H9 (cell line): Measurements from ENCODE around the gene STAT3. TPM values are rescaled to one million over a fixed set of nuclear protein-coding genes. Genes with fewer than 3 reads are reported as not detected.

Experiments
- DNase-seq: peaks from one replicate; pipeline ENCODE4 v3.0.0-alpha.2; 2017
- H2AFZ ChIP-seq: one replicate; pipeline ENCODE4 v1.6.1; 2013; ENCODE audit warnings: mild to moderate bottlenecking, low read length, control low read depth, moderate library complexity
- H2AK5ac ChIP-seq: 2 replicates; pipeline ENCODE4 v1.6.1; 2013; ENCODE audit warnings: low read length, control low read depth, mixed read lengths; ENCODE audit not compliant: insufficient read length
- H2BK120ac ChIP-seq: one replicate; pipeline ENCODE4 v1.6.1; 2013; ENCODE audit warnings: low read depth, mild to moderate bottlenecking, low read length, control low read depth, inconsistent platforms; ENCODE audit not compliant: poor library complexity, severe bottlenecking
- H2BK12ac ChIP-seq: 2 replicates; pipeline ENCODE4 v1.6.1; 2013; ENCODE audit warnings: low read length, control low read depth, mixed read lengths, low read depth; ENCODE audit not compliant: insufficient read length
- H2BK15ac ChIP-seq: 2 replicates; pipeline ENCODE4 v1.6.1; 2013; ENCODE audit warnings: low read depth, low read length, control low read depth
- H2BK20ac ChIP-seq: one replicate; pipeline ENCODE4 v1.6.1; 2013; ENCODE audit warnings: low read depth, mild to moderate bottlenecking, low read length, control low read depth, inconsistent platforms; ENCODE audit not compliant: poor library complexity, severe bottlenecking
- H2BK5ac ChIP-seq: 2 replicates; pipeline ENCODE4 v1.6.1; 2013; ENCODE audit warnings: low read length, control low read depth, mixed read lengths; ENCODE audit not compliant: insufficient read length
- H3K14ac ChIP-seq: 2 replicates; pipeline ENCODE4 v1.6.1; 2013; ENCODE audit warnings: low read length, control low read depth; ENCODE audit not compliant: insufficient read depth
- H3K18ac ChIP-seq: 2 replicates; pipeline ENCODE4 v1.6.1; 2013; ENCODE audit warnings: low read depth, mild to moderate bottlenecking, mixed read lengths, low read length, control low read depth; ENCODE audit not compliant: insufficient read length
- H3K23ac ChIP-seq: 2 replicates; pipeline ENCODE4 v1.6.1; 2013; ENCODE audit warnings: low read length, control low read depth, mixed read lengths, low read depth; ENCODE audit not compliant: insufficient read length
- H3K23me2 ChIP-seq: 2 replicates; pipeline ENCODE4 v1.6.1; 2013; ENCODE audit warnings: low read depth, mild to moderate bottlenecking, mixed read lengths, low read length, control low read depth; ENCODE audit not compliant: insufficient read length, poor library complexity, severe bottlenecking
- H3K27ac ChIP-seq: 2 replicates; pipeline ENCODE4 v1.5.1; 2013; ENCODE audit warnings: low read length, control low read depth, mixed read lengths, low read depth; ENCODE audit not compliant: insufficient read length
- H3K27me3 ChIP-seq: 2 replicates; pipeline ENCODE4 v1.6.1; 2013; ENCODE audit warnings: low read length, control low read depth, inconsistent platforms; ENCODE audit not compliant: insufficient read depth
- H3K4ac ChIP-seq: 2 replicates; pipeline ENCODE4 v1.6.1; 2013; ENCODE audit warnings: low read depth, mild to moderate bottlenecking, control low read depth, inconsistent platforms, low read length, moderate library complexity
- H3K4me1 ChIP-seq: 2 replicates; pipeline ENCODE4 v1.6.1; 2013; ENCODE audit warnings: low read length, control low read depth, inconsistent platforms; ENCODE audit not compliant: insufficient read depth
- H3K4me2 ChIP-seq: 2 replicates; pipeline ENCODE4 v1.6.1; 2013; ENCODE audit warnings: low read length, control low read depth, mixed read lengths; ENCODE audit not compliant: insufficient read length, insufficient read depth
- H3K56ac ChIP-seq: 2 replicates; pipeline ENCODE4 v1.6.1; 2013; ENCODE audit warnings: low read depth, mild to moderate bottlenecking, mixed read lengths, low read length, control low read depth; ENCODE audit not compliant: insufficient read length
- H3K79me1 ChIP-seq: 2 replicates; pipeline ENCODE4 v1.6.1; 2013; ENCODE audit warnings: low read depth, mild to moderate bottlenecking, moderate library complexity, low read length, control low read depth, inconsistent platforms; ENCODE audit not compliant: insufficient read depth, poor library complexity, severe bottlenecking
- H3K79me2 ChIP-seq: 2 replicates; pipeline ENCODE4 v1.6.1; 2013; ENCODE audit warnings: low read length, control low read depth, inconsistent platforms; ENCODE audit not compliant: insufficient read depth
- H3K9ac ChIP-seq: 2 replicates; pipeline ENCODE4 v1.6.1; 2013; ENCODE audit warnings: low read length, control low read depth, mixed read lengths; ENCODE audit not compliant: insufficient read length; ENCODE audit errors: extremely low read depth
- H3K9me3 ChIP-seq: one replicate; pipeline ENCODE4 v1.6.1; 2013; ENCODE audit warnings: low read depth, low read length, inconsistent platforms; ENCODE audit not compliant: control insufficient read depth
- H3T11ph ChIP-seq: one replicate; pipeline ENCODE4 v1.6.1; 2013; ENCODE audit warnings: mild to moderate bottlenecking, low read length, control low read depth, inconsistent platforms
- H4K20me1 ChIP-seq: one replicate; pipeline ENCODE4 v1.6.1; 2013; ENCODE audit not compliant: control insufficient read depth, insufficient read length, insufficient read depth
- H4K5ac ChIP-seq: 2 replicates; pipeline ENCODE4 v1.6.1; 2013; ENCODE audit warnings: low read depth, mild to moderate bottlenecking, mixed read lengths, low read length, control low read depth; ENCODE audit not compliant: insufficient read length
- H4K8ac ChIP-seq: replicated peaks from 2 replicates; pipeline ENCODE4 v1.6.1; 2013; ENCODE audit warnings: low read length, control low read depth, mixed read lengths, low read depth; ENCODE audit not compliant: insufficient read length
- H4K91ac ChIP-seq: 2 replicates; pipeline ENCODE4 v1.6.1; 2013; ENCODE audit warnings: low read depth, mild to moderate bottlenecking, moderate library complexity, mixed read lengths, low read length, control low read depth; ENCODE audit not compliant: insufficient read length
- H3K27ac Mint-ChIP-seq, 3 experiments: 2 replicates in 2 of 3; 3 replicates in 1 of 3; pipeline ENCODE4 v1.8.0; 2020 to 2021; ENCODE audit warnings: mixed read lengths in 3 of 3, mild to moderate bottlenecking in 1 of 3, moderate library complexity in 1 of 3
- H3K27me3 Mint-ChIP-seq: 2 replicates; pipeline ENCODE4 v1.8.0; 2021; ENCODE audit warnings: low read depth, mild to moderate bottlenecking, moderate library complexity, mixed read lengths
- H3K36me3 Mint-ChIP-seq, 3 experiments: 2 replicates in 2 of 3; 3 replicates in 1 of 3; pipeline ENCODE4 v1.8.0; 2020 to 2021; ENCODE audit warnings: low read depth in 3 of 3, mixed read lengths in 3 of 3; ENCODE audit not compliant: insufficient read depth in 1 of 3
- H3K4me1 Mint-ChIP-seq, 2 experiments: 2 replicates each; pipeline ENCODE4 v1.8.0; 2020; ENCODE audit warnings: mixed read lengths in 2 of 2
- H3K4me3 Mint-ChIP-seq, 2 experiments: 2 replicates in 1 of 2; 3 replicates in 1 of 2; pipeline ENCODE4 v1.8.0; 2020 to 2021; ENCODE audit warnings: mild to moderate bottlenecking in 2 of 2, mixed read lengths in 2 of 2, moderate library complexity in 1 of 2
- H3K9me3 Mint-ChIP-seq, 2 experiments: 2 replicates in 1 of 2; 3 replicates in 1 of 2; pipeline ENCODE4 v1.8.0; 2020; ENCODE audit warnings: mild to moderate bottlenecking in 2 of 2, mixed read lengths in 2 of 2, moderate library complexity in 1 of 2
- CTCF ChIP-seq: fragments of 200-600 bp; sonication (generic); conservative IDR thresholded peaks from 3 replicates; pipeline ENCODE4 v1.8.0; 2021; ENCODE audit warnings: antibody characterized with exemption, mild to moderate bottlenecking
- WGBS: extraction: QIAGEN DNeasy Blood & Tissue Kit; methylation state at CpG from one replicate; pipeline ENCODE4 v1.1.7; 2013; ENCODE audit warnings: missing lambda C conversion rate, low lambda C conversion rate, mixed read lengths; ENCODE audit not compliant: insufficient read length; ENCODE audit errors: extremely low coverage; 5-methylcytosine and 5-hydroxymethylcytosine counted together
- total RNA-seq: library from RNA; stranded (reverse); gene quantifications from 2 replicates; pipeline ENCODE4 v1.2.1, GENCODE V29; 2021

Gene STAT3
- total RNA-seq, 1 experiment from 2014 or later: 83.2 TPM

- Histone ChIP-seq H3K27me3 (no peaks in the 10 kb centered on the region), H3K4me2 (peak overlapping the region; percentile 93), H4K8ac (no peak overlapping the region), H2BK12ac (no peak overlapping the region), H3K14ac (peak overlapping the region; percentile 83; the same call in 1 of the 2 replicates), H3K4me1 (no peaks in the 10 kb centered on the region), H3K56ac (no peak overlapping the region), H3K27ac (no peak overlapping the region), H2BK120ac (no peak overlapping the region), H4K5ac (no peak overlapping the region), H2BK5ac (no peak overlapping the region), H3K23ac (no peak overlapping the region), H3K9ac (peak overlapping the region; percentile 72), H4K91ac (no peak overlapping the region), H2AFZ (no peak overlapping the region), H3K79me1 (peaks cover 3% of the 10 kb centered on the region), H3T11ph (no peak overlapping the region), H3K9me3 (no peaks in the 10 kb centered on the region), H3K79me2 (peaks cover 26% of the 10 kb centered on the region; the same call in 1 of the 2 replicates), H3K23me2 (peaks cover 8% of the 10 kb centered on the region), H3K4ac (no peak overlapping the region; the same call in 1 of the 2 replicates), H4K20me1 (no peaks in the 10 kb centered on the region), H2AK5ac (no peak overlapping the region), H2BK20ac (no peak overlapping the region), H3K18ac (peak overlapping the region; percentile 56), H2BK15ac (peak overlapping the region; percentile 0; the same call in 1 of the 2 replicates)
- Mint-ChIP-seq H3K9me3 (no peaks in the 10 kb centered on the region), H3K27ac (peak overlapping the region; percentile 96 to 98 (median 98); a peak in 6 of 7 replicates), H3K4me1 (peaks cover 36 to 37% of the 10 kb centered on the region in 2 experiments), H3K27me3 (no peaks in the 10 kb centered on the region), H3K4me3 (peak overlapping the region; percentile 95 to 98), H3K36me3 (peaks cover 2 to 9% (median 8%) of the 10 kb centered on the region in 3 experiments; a peak in 5 of 7 replicates)
- no CpG with 5 or more reads among the region's 62 CpGs for WGBS
- no peak for TF ChIP-seq CTCF
- peak; percentile 87 for DNase-seq
Measured at GRCh38 chr17:42387661-42388380, 421 bp downstream of the STAT3 start.
